ENCODE measurements around the gene SPEM1. TPM values are rescaled to one million over a fixed set of nuclear protein-coding genes. Genes with fewer than 3 reads are reported as not detected.

Gene SPEM1
- total and polyA plus RNA-seq, 3 donors from 2014 or later, result 8.5 to 67.7 (median 18.7) TPM

- Histone ChIP-seq H3K36me3 (ENCODE audit: low read depth, missing control alignments) (no peaks in the 10 kb centered on the region), H3K27ac (no peak overlapping the region), H3K4me3 (no peak overlapping the region), H3K9me3 (no peaks in the 10 kb centered on the region), H3K27me3 (no peaks in the 10 kb centered on the region), H3K4me1 (peaks cover 3% of the 10 kb centered on the region)
- no peak for TF ChIP-seq POLR2A (IDR thresholded peaks at IDR 0.05)
- no peak for TF ChIP-seq CTCF (IDR thresholded peaks at IDR 0.05)
- intact Hi-C loops (cut with DNase I; ENCODE audit: low total_unique reads), result no loop called here
- no peak for DNase-seq
- WGBS, 2 donors, result 85 to 87% methylated on average over 21 to 25 of the region's 25 CpGs
Measured at GRCh38 chr17:7410634-7411426, 9.3 kb upstream of the SPEM1 start.

GRCh38 chr17:7411427-7411750 lies 8.7 kb upstream of the SPEM1 start:
- 89 to 95% methylated on average over 4 to 8 of the region's 8 CpGs for WGBS, 2 donors
- no peak for DNase-seq
- Histone ChIP-seq H3K4me3 (no peak overlapping the region), H3K9me3 (no peaks in the 10 kb centered on the region), H3K4me1 (no peaks in the 10 kb centered on the region), H3K27ac (no peak overlapping the region), H3K36me3 (ENCODE audit: low read depth, missing control alignments) (no peaks in the 10 kb centered on the region), H3K27me3 (no peaks in the 10 kb centered on the region)
- intact Hi-C loops (cut with DNase I; ENCODE audit: low total_unique reads), result no loop called here
- TF ChIP-seq POLR2A (IDR thresholded peaks at IDR 0.05), result no peak
- no peak for TF ChIP-seq CTCF (IDR thresholded peaks at IDR 0.05)

- Histone ChIP-seq H3K4me3 (no peak overlapping the region), H3K36me3 (ENCODE audit: low read depth, missing control alignments) (no peaks in the 10 kb centered on the region), H3K27me3 (no peaks in the 10 kb centered on the region), H3K9me3 (no peaks in the 10 kb centered on the region), H3K27ac (no peak overlapping the region), H3K4me1 (no peaks in the 10 kb centered on the region)
- intact Hi-C loops (cut with DNase I; ENCODE audit: low total_unique reads), result no loop called here
- no peak for DNase-seq
- WGBS, 2 donors, result 66 to 75% methylated on average over 4 to 5 of the region's 6 CpGs
- TF ChIP-seq POLR2A (IDR thresholded peaks at IDR 0.05) (no peak), CTCF (IDR thresholded peaks at IDR 0.05) (no peak)
Measured at GRCh38 chr17:7413346-7413985, 6.7 kb upstream of the SPEM1 start.

- H3K4me1 ChIP-seq, result no peaks in the 10 kb centered on the region
- no peak for DNase-seq
- WGBS, 2 donors, result 92 to 94% methylated on average over 10 to 14 of the region's 14 CpGs
- no peaks in the 10 kb centered on the region for H3K27me3 ChIP-seq
- intact Hi-C loops (cut with DNase I; ENCODE audit: low total_unique reads), result no loop called here
- no peaks in the 10 kb centered on the region for H3K9me3 ChIP-seq
- no peak overlapping the region for H3K4me3 ChIP-seq
- H3K36me3 ChIP-seq (ENCODE audit: low read depth, missing control alignments), result no peaks in the 10 kb centered on the region
- no peak for TF ChIP-seq POLR2A (IDR thresholded peaks at IDR 0.05)
- TF ChIP-seq CTCF (IDR thresholded peaks at IDR 0.05), result no peak
- H3K27ac ChIP-seq, result no peak overlapping the region
Measured at GRCh38 chr17:7414837-7415236, 5.3 kb upstream of the SPEM1 start.
